Activated CD4-positive, alpha-beta T cell treated with anti-CD3 and anti-CD28 coated beads for 4 hours (primary cell): ENCODE measurements around the gene UNKL.

Source experiments
- DNase-seq, 2 donors: peaks; one replicate each; pipeline ENCODE4 v3.0.0-alpha.2; 2020

UNKL gene

GRCh38 chr16:1318268-1318545, 96.3 kb downstream of the UNKL start:
- no peak for DNase-seq

- no peak for DNase-seq
These were observed 96.8 kb downstream of the UNKL start for GRCh38 chr16:1317479-1318267.

GRCh38 chr16:1316033-1316405, 98.5 kb downstream of the UNKL start:
- DNase-seq: no peak

GRCh38 chr16:1315081-1316032, 99.1 kb downstream of the UNKL start:
- DNase-seq: no peak

- DNase-seq: no peak
These were observed 100.0 kb downstream of the UNKL start for GRCh38 chr16:1314399-1315068.

- DNase-seq: no peak
These were observed 100.7 kb downstream of the UNKL start for GRCh38 chr16:1313721-1314369.
